GM04504 (cell line): Measurements from ENCODE around the gene PAQR3.
"Not testable (repeated sequence)": the region's sequence is repeated elsewhere in the genome, so short reads cannot be mapped to it uniquely, and the experiment has no call there.

ENCODE experiments used
- DNase-seq: peaks from one replicate; pipeline ENCODE4 v3.0.0-alpha.2; 2012; ENCODE audit warnings: low read depth

PAQR3 gene

GRCh38 chr4:78926826-78927225 is 12.4 kb downstream of the PAQR3 start:
- no peak for DNase-seq

- no peak for DNase-seq
These were observed 15.6 kb downstream of the PAQR3 start for GRCh38 chr4:78923464-78924312.

- DNase-seq: peak; percentile 26
These were observed 17.0 kb downstream of the PAQR3 start for GRCh38 chr4:78922207-78922606.

- DNase-seq: no peak
These were observed 28.6 kb downstream of the PAQR3 start for GRCh38 chr4:78910612-78911011.

GRCh38 chr4:78908974-78909373 is 30.3 kb downstream of the PAQR3 start:
- not testable (repeated sequence) for DNase-seq

- no peak for DNase-seq
These were observed 31.6 kb downstream of the PAQR3 start for GRCh38 chr4:78907638-78908037.

GRCh38 chr4:78904143-78904542 is 35.1 kb downstream of the PAQR3 start:
- DNase-seq: no peak

GRCh38 chr4:78902298-78902697 is 36.9 kb downstream of the PAQR3 start:
- DNase-seq: no peak

- no peak for DNase-seq
These were observed 37.4 kb downstream of the PAQR3 start for GRCh38 chr4:78901882-78902281.

- no peak for DNase-seq
These were observed 39.9 kb downstream of the PAQR3 start for GRCh38 chr4:78899302-78899701.

- DNase-seq: no peak
These were observed 49.3 kb downstream of the PAQR3 start for GRCh38 chr4:78889955-78890354.

GRCh38 chr4:78885598-78885997 is 53.6 kb downstream of the PAQR3 start:
- DNase-seq: no peak

GRCh38 chr4:78880874-78881492 is 58.3 kb downstream of the PAQR3 start:
- no peak for DNase-seq

- no peak for DNase-seq
These were observed 61.2 kb downstream of the PAQR3 start for GRCh38 chr4:78878031-78878430.

- no peak for DNase-seq
These were observed 62.5 kb downstream of the PAQR3 start for GRCh38 chr4:78876568-78877320.

- DNase-seq: no peak
These were observed 69.2 kb downstream of the PAQR3 start for GRCh38 chr4:78870056-78870455.

GRCh38 chr4:78868712-78869111 is 70.5 kb downstream of the PAQR3 start:
- DNase-seq: not testable (repeated sequence)

- DNase-seq: no peak
These were observed 73.8 kb downstream of the PAQR3 start for GRCh38 chr4:78865451-78865850.

GRCh38 chr4:78864405-78865024 is 74.7 kb downstream of the PAQR3 start:
- DNase-seq: peak; percentile 43

- no peak for DNase-seq
These were observed 75.2 kb downstream of the PAQR3 start for GRCh38 chr4:78863991-78864390.

GRCh38 chr4:78863254-78863869 is 75.9 kb downstream of the PAQR3 start:
- DNase-seq: no peak

- no peak for DNase-seq
These were observed 76.9 kb downstream of the PAQR3 start for GRCh38 chr4:78862314-78862737.
